ENCODE results near the gene C16orf54.
"Not testable (repeated sequence)": the region's sequence is repeated elsewhere in the genome, so short reads cannot be mapped to it uniquely, and the experiment has no call there.

C16orf54 gene

GRCh38 chr16:29767062-29767461 is 21.3 kb upstream of the C16orf54 start:
- no peak for DNase-seq (ENCODE audit: low spot score)

GRCh38 chr16:29766571-29766970 is 20.8 kb upstream of the C16orf54 start:
- DNase-seq (ENCODE audit: low spot score): no peak

GRCh38 chr16:29765167-29766032 is 19.6 kb upstream of the C16orf54 start:
- DNase-seq (ENCODE audit: low spot score): no peak

GRCh38 chr16:29763326-29763725 is 17.5 kb upstream of the C16orf54 start:
- DNase-seq (ENCODE audit: low spot score): no peak

- no peak for DNase-seq (ENCODE audit: low spot score)
Measured at GRCh38 chr16:29761882-29762281, 16.1 kb upstream of the C16orf54 start.

- not testable (repeated sequence) for DNase-seq (ENCODE audit: low spot score)
Measured at GRCh38 chr16:29761280-29761651, 15.5 kb upstream of the C16orf54 start.

- no peak for DNase-seq (ENCODE audit: low spot score)
Measured at GRCh38 chr16:29760567-29761279, 14.9 kb upstream of the C16orf54 start.

- DNase-seq (ENCODE audit: low spot score): no peak
Measured at GRCh38 chr16:29757950-29758466, 12.2 kb upstream of the C16orf54 start.

- not testable (repeated sequence) for DNase-seq (ENCODE audit: low spot score)
Measured at GRCh38 chr16:29757086-29757485, 11.3 kb upstream of the C16orf54 start.

GRCh38 chr16:29756654-29757053 is 10.9 kb upstream of the C16orf54 start:
- no peak for DNase-seq (ENCODE audit: low spot score)

- no peak for DNase-seq (ENCODE audit: low spot score)
Measured at GRCh38 chr16:29753516-29753915, 7.7 kb upstream of the C16orf54 start.

GRCh38 chr16:29748760-29749149 is 3.0 kb upstream of the C16orf54 start:
- not testable (repeated sequence) for DNase-seq (ENCODE audit: low spot score)

GRCh38 chr16:29747947-29748759 is 2.4 kb upstream of the C16orf54 start:
- DNase-seq (ENCODE audit: low spot score): no peak

GRCh38 chr16:29746518-29746917 is 728 bp upstream of the C16orf54 start:
- not testable (repeated sequence) for DNase-seq (ENCODE audit: low spot score)

- DNase-seq (ENCODE audit: low spot score): no peak
Measured at GRCh38 chr16:29745121-29745852, 503 bp downstream of the C16orf54 start.

- DNase-seq (ENCODE audit: low spot score): no peak
Measured at GRCh38 chr16:29744541-29745101, 1.2 kb downstream of the C16orf54 start.

- no peak for DNase-seq (ENCODE audit: low spot score)
Measured at GRCh38 chr16:29743827-29744531, 1.8 kb downstream of the C16orf54 start.

- DNase-seq (ENCODE audit: low spot score): no peak
Measured at GRCh38 chr16:29743475-29743826, 2.3 kb downstream of the C16orf54 start.

- DNase-seq (ENCODE audit: low spot score): no peak
Measured at GRCh38 chr16:29742683-29743275, 3.0 kb downstream of the C16orf54 start.

GRCh38 chr16:29740630-29741015 is 5.2 kb downstream of the C16orf54 start:
- not testable (repeated sequence) for DNase-seq (ENCODE audit: low spot score)
